MCF 10A (cell line): Measurements from ENCODE around the gene CCDC32. TPM values are rescaled to one million over a fixed set of nuclear protein-coding genes. Genes with fewer than 3 reads are reported as not detected.

Experiments
- BruUV-seq: library from RNA; stranded (reverse); fragments of 400-500 nt; replicated peaks from 2 replicates; lab custom pipeline; 2021; lab: Mats Ljungman, UMichigan
- CTCF ChIA-PET: fragments of 300-600 bp; sonication (Branson Sonifier 250); formaldehyde crosslinking; extraction: SDS; loops from one replicate; lab custom pipeline; 2021; ENCODE audit warnings: antibody characterized with exemption, inconsistent platforms; lab: Yijun Ruan, JAX
- POLR2A ChIA-PET: fragments of 300-600, 350-650 bp; sonication (Branson Sonifier 250); formaldehyde crosslinking; extraction: SDS; loops from one replicate; lab custom pipeline; 2020; ENCODE audit warnings: antibody characterized with exemption, inconsistent platforms; lab: Yijun Ruan, JAX
- DNase-seq: peaks from one replicate; pipeline ENCODE4 v3.0.0-alpha.2; 2018; ENCODE audit not compliant: unreplicated experiment
- H3K27ac Mint-ChIP-seq: one replicate; pipeline ENCODE4 v1.8.0; 2022; ENCODE audit warnings: mild to moderate bottlenecking, low read depth, mixed read lengths; ENCODE audit not compliant: unreplicated experiment
- H3K27me3 Mint-ChIP-seq: one replicate; pipeline ENCODE4 v1.8.0; 2022; ENCODE audit warnings: mixed read lengths; ENCODE audit not compliant: insufficient read depth, unreplicated experiment
- H3K36me3 Mint-ChIP-seq: one replicate; pipeline ENCODE4 v1.8.0; 2022; ENCODE audit warnings: mild to moderate bottlenecking, moderate library complexity, mixed read lengths; ENCODE audit not compliant: insufficient read depth, unreplicated experiment
- H3K4me1 Mint-ChIP-seq: one replicate; pipeline ENCODE4 v1.8.0; 2022; ENCODE audit warnings: mixed read lengths; ENCODE audit not compliant: insufficient read depth, unreplicated experiment
- H3K4me3 Mint-ChIP-seq: one replicate; pipeline ENCODE4 v1.8.0; 2022; ENCODE audit warnings: mild to moderate bottlenecking, moderate library complexity, mixed read lengths; ENCODE audit not compliant: unreplicated experiment
- H3K9me3 Mint-ChIP-seq: one replicate; pipeline ENCODE4 v1.8.0; 2022; ENCODE audit warnings: mixed read lengths; ENCODE audit not compliant: unreplicated experiment
- intact Hi-C: fragments of 100-400 bp; cut with micrococcal nuclease; formaldehyde crosslinking; loops from 2 replicates; pipeline ENCODE4 v1.14.1; 2022
- total RNA-seq: library from RNA; stranded (reverse); gene quantifications from 2 replicates; pipeline ENCODE4 v1.2.3, GENCODE V29; 2022
- TF ChIP-seq, protein P1 (sequence below): fragments of 200-600 bp; IDR thresholded peaks from one replicate; pipeline ENCODE4 v1.8.0; 2022; ENCODE audit warnings: antibody characterized with exemption, mild to moderate bottlenecking; ENCODE audit not compliant: unreplicated experiment

Gene CCDC32
- total RNA-seq, 1 experiment from 2014 or later, result 18.1 TPM

DNA sequence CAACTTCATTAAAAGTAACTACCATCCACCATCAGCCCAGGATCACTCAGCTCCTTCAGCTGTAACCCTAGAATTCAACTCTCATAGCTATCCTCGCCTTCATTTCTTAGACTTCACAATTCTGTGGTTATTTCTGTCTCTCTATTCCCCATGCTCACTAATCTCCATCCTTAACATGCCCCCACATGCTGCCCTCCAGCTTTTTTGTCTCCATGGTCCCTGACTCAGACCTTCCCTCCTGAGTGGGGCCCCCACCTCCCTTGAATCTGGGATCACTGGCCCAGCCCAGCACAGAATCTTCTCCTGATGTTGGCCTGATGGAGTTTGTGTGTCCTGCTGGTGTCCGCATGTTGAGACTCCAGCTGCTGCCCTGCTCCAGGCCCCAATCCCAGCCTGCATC lies 52.4 kb downstream of the CCDC32 start:
- no peaks in the 10 kb centered on the region for H3K36me3 Mint-ChIP-seq
- no peak for DNase-seq
- intact Hi-C loops, result no loop called here
- BruUV-seq, result no TSS peak
- no peak overlapping the region for H3K27ac Mint-ChIP-seq
- H3K27me3 Mint-ChIP-seq, result no peaks in the 10 kb centered on the region
- H3K4me3 Mint-ChIP-seq, result peak overlapping the region; percentile 67
- TF ChIP-seq, protein P1, sequence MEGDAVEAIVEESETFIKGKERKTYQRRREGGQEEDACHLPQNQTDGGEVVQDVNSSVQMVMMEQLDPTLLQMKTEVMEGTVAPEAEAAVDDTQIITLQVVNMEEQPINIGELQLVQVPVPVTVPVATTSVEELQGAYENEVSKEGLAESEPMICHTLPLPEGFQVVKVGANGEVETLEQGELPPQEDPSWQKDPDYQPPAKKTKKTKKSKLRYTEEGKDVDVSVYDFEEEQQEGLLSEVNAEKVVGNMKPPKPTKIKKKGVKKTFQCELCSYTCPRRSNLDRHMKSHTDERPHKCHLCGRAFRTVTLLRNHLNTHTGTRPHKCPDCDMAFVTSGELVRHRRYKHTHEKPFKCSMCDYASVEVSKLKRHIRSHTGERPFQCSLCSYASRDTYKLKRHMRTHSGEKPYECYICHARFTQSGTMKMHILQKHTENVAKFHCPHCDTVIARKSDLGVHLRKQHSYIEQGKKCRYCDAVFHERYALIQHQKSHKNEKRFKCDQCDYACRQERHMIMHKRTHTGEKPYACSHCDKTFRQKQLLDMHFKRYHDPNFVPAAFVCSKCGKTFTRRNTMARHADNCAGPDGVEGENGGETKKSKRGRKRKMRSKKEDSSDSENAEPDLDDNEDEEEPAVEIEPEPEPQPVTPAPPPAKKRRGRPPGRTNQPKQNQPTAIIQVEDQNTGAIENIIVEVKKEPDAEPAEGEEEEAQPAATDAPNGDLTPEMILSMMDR, result no peak
- H3K4me1 Mint-ChIP-seq, result peaks cover 9% of the 10 kb centered on the region
- POLR2A ChIA-PET, result interaction anchor here (0.6 kb wide), 2 partner anchors 133 to 362 kb away, joined by 3 to 4 read pairs; no protein-coding TSS in a partner anchor
- H3K9me3 Mint-ChIP-seq, result no peaks in the 10 kb centered on the region
- CTCF ChIA-PET, result no interaction called here

- Mint-ChIP-seq H3K36me3 (no peaks in the 10 kb centered on the region), H3K27me3 (no peaks in the 10 kb centered on the region), H3K9me3 (no peaks in the 10 kb centered on the region), H3K4me3 (peak overlapping the region; percentile 67), H3K27ac (no peak overlapping the region), H3K4me1 (peaks cover 9% of the 10 kb centered on the region)
- intact Hi-C loops, result no loop called here
- TF ChIP-seq, protein P1, result no peak
- peak; percentile 48 for DNase-seq
- CTCF ChIA-PET, result no interaction called here
- BruUV-seq, result no TSS peak
- POLR2A ChIA-PET, result interaction anchor here (0.6 kb wide), 1 partner anchor 361 kb away, joined by 4 read pairs; no protein-coding TSS in a partner anchor
Observed at GRCh38 chr15:40511472-40512133, 53.2 kb downstream of the CCDC32 start.

DNA sequence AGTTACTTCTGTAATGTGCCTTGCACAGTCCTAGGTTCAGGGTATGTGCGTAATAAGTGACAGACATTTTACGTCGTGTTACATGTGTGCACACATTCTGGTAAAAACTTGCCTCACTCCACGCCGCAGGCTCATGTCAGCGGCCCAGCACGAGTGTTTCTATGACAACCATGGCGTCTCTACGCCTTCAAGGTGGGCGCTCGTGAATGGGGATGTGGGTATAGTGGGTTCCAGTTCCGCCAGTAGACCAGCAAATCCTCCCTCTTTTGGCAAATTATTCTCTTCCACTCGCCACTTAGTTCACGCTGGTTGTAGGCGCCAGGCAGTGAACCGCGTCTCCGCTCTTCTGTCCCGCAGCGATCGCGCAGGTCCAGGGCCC lies 53.8 kb downstream of the CCDC32 start:
- H3K4me1 Mint-ChIP-seq, result peaks cover 9% of the 10 kb centered on the region
- no peaks in the 10 kb centered on the region for H3K27me3 Mint-ChIP-seq
- no peak overlapping the region for H3K27ac Mint-ChIP-seq
- no peak for DNase-seq
- H3K36me3 Mint-ChIP-seq, result no peaks in the 10 kb centered on the region
- POLR2A ChIA-PET, result no interaction called here
- H3K9me3 Mint-ChIP-seq, result no peaks in the 10 kb centered on the region
- TF ChIP-seq, protein P1, result no peak
- intact Hi-C loops, result no loop called here
- CTCF ChIA-PET, result no interaction called here
- no TSS peak for BruUV-seq
- H3K4me3 Mint-ChIP-seq, result peak overlapping the region; percentile 67

DNA sequence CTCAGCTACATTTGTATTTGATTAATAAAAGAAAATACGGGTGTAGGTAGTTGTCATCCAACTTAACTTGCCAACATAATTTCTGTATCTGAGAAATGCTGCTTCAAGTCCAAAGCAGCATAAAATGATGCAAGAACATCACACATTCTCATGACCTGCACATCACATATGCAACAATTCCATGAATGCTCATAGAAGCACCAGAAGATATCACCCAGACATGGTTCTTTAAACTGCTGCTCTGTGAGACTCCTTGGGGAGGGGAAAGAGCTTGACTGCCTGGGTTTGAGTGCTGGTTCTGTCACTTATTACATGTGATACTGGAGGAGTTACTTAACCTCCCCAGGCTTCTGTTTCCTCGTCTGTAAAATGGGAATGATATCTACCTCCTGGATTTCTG lies 54.6 kb downstream of the CCDC32 start:
- Mint-ChIP-seq H3K4me1 (peaks cover 9% of the 10 kb centered on the region), H3K9me3 (no peaks in the 10 kb centered on the region), H3K36me3 (no peaks in the 10 kb centered on the region), H3K27me3 (no peaks in the 10 kb centered on the region), H3K4me3 (no peak overlapping the region), H3K27ac (no peak overlapping the region)
- no TSS peak for BruUV-seq
- no peak for DNase-seq
- ChIA-PET CTCF (no interaction called here), POLR2A (interaction anchor here (0.8 kb wide), 2 partner anchors 54 to 122 kb away, joined by 3 read pairs; no protein-coding TSS in a partner anchor)
- intact Hi-C loops, result no loop called here
- TF ChIP-seq, protein P1, result no peak
